Left lung (tissue), 10 donors: ENCODE measurements around the gene ZC3H12D. TPM values are rescaled to one million over a fixed set of nuclear protein-coding genes. Genes with fewer than 3 reads are reported as not detected.

ENCODE experiments used
- ATAC-seq: fragments of 200-7000 bp; cut with Tn5 transposase; one replicate; pipeline ENCODE4 v1.9.1; 2020; ENCODE audit warnings: moderate library complexity
- DNase-seq, 4 donors: peaks; one replicate each; pipeline ENCODE4 v3.0.0-alpha.2; 2013 to 2020
- H3K27ac ChIP-seq, 2 donors: fragments of 200-600 bp; sonication (generic) in 1 of 2; one replicate each; pipeline versions ENCODE4 v1.5.0 to v1.8.0; 2020 to 2021
- H3K27me3 ChIP-seq, 2 donors: fragments of 200-600 bp; sonication (generic) in 1 of 2; one replicate each; pipeline versions ENCODE4 v1.5.0 to v1.8.0; 2020 to 2021
- H3K36me3 ChIP-seq, 2 donors: fragments of 200-600 bp; sonication (generic) in 1 of 2; one replicate each; pipeline versions ENCODE4 v1.5.0 to v1.8.0; 2020 to 2021
- H3K4me1 ChIP-seq, 2 donors: fragments of 200-600 bp; one replicate each; pipeline ENCODE4 v1.8.0; 2021
- H3K4me3 ChIP-seq, 2 donors: fragments of 200-600 bp; sonication (generic) in 1 of 2; one replicate each; pipeline versions ENCODE4 v1.5.0 to v1.8.0; 2020 to 2021; ENCODE audit warnings: mild to moderate bottlenecking in 1 of 2
- H3K9me3 ChIP-seq, 2 donors: fragments of 200-600 bp; sonication (generic) in 1 of 2; one replicate each; pipeline versions ENCODE4 v1.5.0 to v1.8.0; 2020 to 2021
- CTCF ChIP-seq, 2 donors: fragments of 200-600 bp; sonication (generic) in 1 of 2; IDR thresholded peaks; one replicate each; pipeline versions ENCODE4 v1.5.0 to v1.8.0; 2021; ENCODE audit warnings: antibody characterized with exemption in 2 of 2
- intact Hi-C, 2 donors: fragments of 100-400 bp; cut with DNase I; formaldehyde crosslinking; loops; one replicate each; pipeline versions ENCODE4 v1.11.2 to v1.14.2; 2022
- polyA plus RNA-seq, 6 donors: library from polyadenylated mRNA; unstranded; fragments of 120-200 nt; gene quantifications; one replicate each; pipeline ENCODE4 v1.2.1, GENCODE V29; 2013; ENCODE audit not compliant: insufficient read length in 6 of 6
- total RNA-seq, 2 donors: library from RNA; stranded (reverse); fragmentation: NEBNext Ultra II Directional; extraction: Animal tissue kit (Norgen Biotek cat#: 25700); gene quantifications; one replicate each; pipeline ENCODE4 v1.2.1, GENCODE V29; 2021
- donor health status: DM: no; HTN: yes; CAD: no.
- donor health status: DM: no; HTN: no; CAD: no.

ZC3H12D gene
- total and polyA plus RNA-seq, 8 donors, result 0.45 to 4.1 (median 0.85) TPM

- intact Hi-C loops, result loop anchor here in 1 of 2 donors (10.0 kb wide), 2 partner anchors 76 to 476 kb away; no protein-coding TSS in a partner anchor
- no peaks in the 10 kb centered on the region for H3K27me3 ChIP-seq
- H3K4me3 ChIP-seq, result no peak overlapping the region
- DNase-seq, result no peak
- ATAC-seq, result no peak
- H3K4me1 ChIP-seq, result no peaks in the 10 kb centered on the region
- H3K27ac ChIP-seq, result no peak overlapping the region
- peaks cover 4 to 43% of the 10 kb centered on the region in 2 donors for H3K36me3 ChIP-seq
- no peaks in the 10 kb centered on the region for H3K9me3 ChIP-seq
- TF ChIP-seq CTCF (IDR thresholded peaks at IDR 0.05), result no peak
These were observed 26.1 kb upstream of the ZC3H12D start for GRCh38 chr6:149510793-149511512.

- DNase-seq (no peak), ATAC-seq (no peak)
- TF ChIP-seq CTCF (IDR thresholded peaks at IDR 0.05), result no peak
- H3K4me1 ChIP-seq, result no peaks in the 10 kb centered on the region
- no peaks in the 10 kb centered on the region for H3K9me3 ChIP-seq
- H3K27ac ChIP-seq, result no peak overlapping the region
- intact Hi-C loops, result no loop called here
- H3K27me3 ChIP-seq, result no peaks in the 10 kb centered on the region
- H3K4me3 ChIP-seq, result no peak overlapping the region
- H3K36me3 ChIP-seq, result peaks cover 4 to 52% of the 10 kb centered on the region in 2 donors
These were observed 23.7 kb upstream of the ZC3H12D start for GRCh38 chr6:149508485-149508884.

GRCh38 chr6:149503872-149504271 is 19.1 kb upstream of the ZC3H12D start:
- no peak for DNase-seq
- intact Hi-C loops, result no loop called here

GRCh38 chr6:149503276-149503675 is 18.5 kb upstream of the ZC3H12D start:
- Histone ChIP-seq H3K27ac (no peak overlapping the region), H3K27me3 (no peaks in the 10 kb centered on the region), H3K4me1 (no peaks in the 10 kb centered on the region), H3K36me3 (peaks cover 0 to 21% of the 10 kb centered on the region in 2 donors), H3K9me3 (no peaks in the 10 kb centered on the region), H3K4me3 (no peak overlapping the region)
- no peak for TF ChIP-seq CTCF (IDR thresholded peaks at IDR 0.05)
- ATAC-seq (no peak), DNase-seq (no peak)
- intact Hi-C loops, result no loop called here

More at GRCh38 chr6:149503872-149504271, 19.1 kb upstream of the ZC3H12D start:
- H3K9me3 ChIP-seq, result no peaks in the 10 kb centered on the region
- H3K4me3 ChIP-seq, result no peak overlapping the region
- H3K4me1 ChIP-seq, result no peaks in the 10 kb centered on the region
- peaks cover 0 to 21% of the 10 kb centered on the region in 2 donors for H3K36me3 ChIP-seq
- H3K27ac ChIP-seq, result no peak overlapping the region
- TF ChIP-seq CTCF (IDR thresholded peaks at IDR 0.05), result no peak
- H3K27me3 ChIP-seq, result no peaks in the 10 kb centered on the region
- no peak for ATAC-seq

GRCh38 chr6:149501768-149502167 is 17.0 kb upstream of the ZC3H12D start:
- Histone ChIP-seq H3K4me1 (no peaks in the 10 kb centered on the region), H3K4me3 (no peak overlapping the region), H3K27ac (no peak overlapping the region), H3K36me3 (peaks cover 0 to 21% of the 10 kb centered on the region in 2 donors), H3K27me3 (no peaks in the 10 kb centered on the region), H3K9me3 (no peaks in the 10 kb centered on the region)
- intact Hi-C loops, result no loop called here
- TF ChIP-seq CTCF (IDR thresholded peaks at IDR 0.05), result no peak
- no peak for DNase-seq
- ATAC-seq, result no peak
